ENCODE results near the gene DIRAS1.

DNA sequence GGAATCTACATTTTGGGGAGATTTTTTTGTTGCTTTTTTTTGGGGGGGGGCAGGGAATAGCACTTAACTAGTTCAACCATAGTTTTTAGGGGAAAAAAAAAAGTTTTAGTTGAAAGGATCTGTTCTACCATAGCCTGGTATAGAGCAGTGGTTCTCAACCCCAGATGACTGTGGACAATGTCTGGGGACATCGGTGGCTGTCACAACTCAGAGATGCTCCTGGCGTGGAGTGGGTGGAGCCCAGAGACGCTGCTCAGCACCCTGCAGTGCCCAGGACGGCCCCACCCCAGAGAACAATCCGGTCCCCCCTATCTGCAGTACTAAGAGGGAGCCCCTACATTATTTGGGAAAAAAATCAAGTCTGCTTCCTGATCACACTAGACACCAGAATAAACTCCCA lies 27.0 kb downstream of the DIRAS1 start:
- TF ChIP-seq, protein P1, sequence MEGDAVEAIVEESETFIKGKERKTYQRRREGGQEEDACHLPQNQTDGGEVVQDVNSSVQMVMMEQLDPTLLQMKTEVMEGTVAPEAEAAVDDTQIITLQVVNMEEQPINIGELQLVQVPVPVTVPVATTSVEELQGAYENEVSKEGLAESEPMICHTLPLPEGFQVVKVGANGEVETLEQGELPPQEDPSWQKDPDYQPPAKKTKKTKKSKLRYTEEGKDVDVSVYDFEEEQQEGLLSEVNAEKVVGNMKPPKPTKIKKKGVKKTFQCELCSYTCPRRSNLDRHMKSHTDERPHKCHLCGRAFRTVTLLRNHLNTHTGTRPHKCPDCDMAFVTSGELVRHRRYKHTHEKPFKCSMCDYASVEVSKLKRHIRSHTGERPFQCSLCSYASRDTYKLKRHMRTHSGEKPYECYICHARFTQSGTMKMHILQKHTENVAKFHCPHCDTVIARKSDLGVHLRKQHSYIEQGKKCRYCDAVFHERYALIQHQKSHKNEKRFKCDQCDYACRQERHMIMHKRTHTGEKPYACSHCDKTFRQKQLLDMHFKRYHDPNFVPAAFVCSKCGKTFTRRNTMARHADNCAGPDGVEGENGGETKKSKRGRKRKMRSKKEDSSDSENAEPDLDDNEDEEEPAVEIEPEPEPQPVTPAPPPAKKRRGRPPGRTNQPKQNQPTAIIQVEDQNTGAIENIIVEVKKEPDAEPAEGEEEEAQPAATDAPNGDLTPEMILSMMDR (IDR thresholded peaks at IDR 0.05; ENCODE audit: insufficient read depth, low read length, poor library complexity, severe bottlenecking) = no peak
- TF ChIP-seq EZH2phosphoT487 (conservative IDR thresholded peaks at IDR 0.05; ENCODE audit: low read length) = no peak
